Spleen (tissue), 11 donors: Measurements from ENCODE around the gene CSF2RB. TPM values are rescaled to one million over a fixed set of nuclear protein-coding genes. Genes with fewer than 3 reads are reported as not detected.

Experiments used
- DNase-seq: peaks from one replicate; pipeline ENCODE4 v3.0.0-alpha.2; 2020
- H3K27ac ChIP-seq, 8 donors: fragments of 200-600 bp; sonication (generic) in 7 of 8; 1 replicate in 4 of 8; 2 replicates in 4 of 8; pipeline versions ENCODE4 v1.5.0 to v1.8.0; 2016 to 2021; ENCODE audit warnings: inconsistent platforms in 4 of 8, mild to moderate bottlenecking in 4 of 8, moderate library complexity in 1 of 8
- H3K27me3 ChIP-seq, 7 donors: fragments of 200-600 bp; sonication (generic) in 6 of 7; replicated peaks in 1 of 7; 1 replicate in 4 of 7; 2 replicates in 3 of 7; pipeline versions ENCODE4 v1.5.0 to v1.8.0; 2016 to 2021; ENCODE audit warnings: inconsistent platforms in 3 of 7, mild to moderate bottlenecking in 1 of 7
- H3K36me3 ChIP-seq, 6 donors: fragments of 200-600 bp; sonication (generic) in 5 of 6; 1 replicate in 4 of 6; 2 replicates in 2 of 6; pipeline versions ENCODE4 v1.5.0 to v1.8.0; 2016 to 2021; ENCODE audit warnings: inconsistent platforms in 2 of 6
- H3K4me1 ChIP-seq, 6 donors: fragments of 200-600 bp; sonication (generic) in 5 of 6; 1 replicate in 3 of 6; 2 replicates in 3 of 6; pipeline versions ENCODE4 v1.5.0 to v1.8.0; 2016 to 2021; ENCODE audit warnings: inconsistent platforms in 3 of 6
- H3K4me3 ChIP-seq, 8 donors: fragments of 200-600 bp; sonication (generic) in 7 of 8; 1 replicate in 4 of 8; 2 replicates in 4 of 8; pipeline versions ENCODE4 v1.5.0 to v1.8.0; 2016 to 2021; ENCODE audit warnings: inconsistent platforms in 4 of 8, mild to moderate bottlenecking in 4 of 8, moderate library complexity in 2 of 8
- H3K9me3 ChIP-seq, 8 donors: fragments of 200-600 bp; sonication (generic) in 7 of 8; 1 replicate in 4 of 8; 2 replicates in 4 of 8; pipeline versions ENCODE4 v1.5.0 to v1.8.0; 2016 to 2021; ENCODE audit warnings: inconsistent platforms in 4 of 8
- POLR2A ChIP-seq, 3 donors: fragments of 450-650 bp; IDR thresholded peaks; one replicate each; pipeline ENCODE4 v1.5.1; 2017; ENCODE audit warnings: antibody characterized with exemption in 3 of 3, mild to moderate bottlenecking in 1 of 3
- POLR2AphosphoS5 ChIP-seq, 3 donors: sonication (generic); formaldehyde crosslinking; IDR thresholded peaks; one replicate each; pipeline ENCODE4 v1.5.1; 2017; ENCODE audit warnings: antibody characterized with exemption in 3 of 3
- WGBS, 5 donors: extraction: QIAGEN DNeasy Blood & Tissue Kit in 3 of 5; methylation state at CpG; one replicate each; pipeline versions ENCODE4 v1.1.5 to v1.1.7; 2013 to 2018; 5-methylcytosine and 5-hydroxymethylcytosine counted together
- intact Hi-C: fragments of 100-400 bp; cut with DNase I; formaldehyde crosslinking; loops from one replicate; pipeline ENCODE4 v1.15.0; 2023; ENCODE audit warnings: low total_unique reads
- polyA plus RNA-seq, 3 donors: library from polyadenylated mRNA; stranded (reverse); fragments of 200-250 nt; gene quantifications; one replicate each; pipeline ENCODE4 v1.2.1, GENCODE V29; 2013
- total RNA-seq, 7 donors: library from RNA; depleted of rRNA in 3 of 7; stranded (reverse); fragments of >200 nt in 3 of 7; fragmentation: NEBNext Ultra II Directional in 4 of 7; extraction: Animal tissue kit (Norgen Biotek cat#: 25700) in 4 of 7; gene quantifications; one replicate each; pipeline versions ENCODE4 v1.1.0 to v1.2.1, GENCODE V29; 2016 to 2021
- TF ChIP-seq, protein P1 (sequence below), 11 experiments: fragments of 200-600 bp in 7 of 11; fragments of 450-650 bp in 4 of 11; sonication (generic) in 4 of 11; IDR thresholded peaks in 8 of 11; conservative IDR thresholded peaks in 3 of 11; 1 replicate in 7 of 11; 2 replicates in 4 of 11; pipeline versions ENCODE4 v1.4.0 to v1.8.0; 2016 to 2021; ENCODE audit warnings: antibody characterized with exemption in 11 of 11, inconsistent platforms in 4 of 11, mild to moderate bottlenecking in 1 of 11
- donor health status: healthy with polysubstance abuse.
- donor health status: DM: no; HTN: no; CAD: no; lungs with moderate emphysema.
- donor health status: DM: no; HTN: no; CAD: no.
- donor health status: Bipolar disorder and iron deficiency.
- donor health status: healthy.
- donor health status: DM: no; HTN: no; CAD: no.
- donor health status: DM: yes; HTN: yes; CAD: no.

CSF2RB gene
- total and polyA plus RNA-seq, 10 donors: 14.2 to 110 (median 45.9) TPM

DNA sequence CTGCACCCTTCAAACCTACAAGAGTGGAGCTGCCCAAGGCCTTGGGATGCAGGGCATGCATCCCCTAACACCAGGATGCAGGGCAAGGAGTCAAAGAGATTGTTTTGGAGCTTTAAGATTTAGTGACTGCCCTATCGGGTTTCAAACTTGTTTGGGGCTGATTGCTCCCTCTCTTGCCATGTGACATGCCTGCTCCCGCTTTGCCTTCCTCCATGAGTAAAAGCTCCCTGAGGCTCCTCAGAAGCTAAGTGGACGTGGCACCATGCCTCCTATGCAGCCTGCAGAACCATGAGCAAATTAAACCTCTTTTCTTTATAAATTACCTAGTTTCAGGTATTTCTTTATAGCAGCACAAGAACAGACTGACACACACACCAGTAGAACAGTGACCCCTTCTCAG is 15.8 kb upstream of the CSF2RB start:
- TF ChIP-seq, protein P1, sequence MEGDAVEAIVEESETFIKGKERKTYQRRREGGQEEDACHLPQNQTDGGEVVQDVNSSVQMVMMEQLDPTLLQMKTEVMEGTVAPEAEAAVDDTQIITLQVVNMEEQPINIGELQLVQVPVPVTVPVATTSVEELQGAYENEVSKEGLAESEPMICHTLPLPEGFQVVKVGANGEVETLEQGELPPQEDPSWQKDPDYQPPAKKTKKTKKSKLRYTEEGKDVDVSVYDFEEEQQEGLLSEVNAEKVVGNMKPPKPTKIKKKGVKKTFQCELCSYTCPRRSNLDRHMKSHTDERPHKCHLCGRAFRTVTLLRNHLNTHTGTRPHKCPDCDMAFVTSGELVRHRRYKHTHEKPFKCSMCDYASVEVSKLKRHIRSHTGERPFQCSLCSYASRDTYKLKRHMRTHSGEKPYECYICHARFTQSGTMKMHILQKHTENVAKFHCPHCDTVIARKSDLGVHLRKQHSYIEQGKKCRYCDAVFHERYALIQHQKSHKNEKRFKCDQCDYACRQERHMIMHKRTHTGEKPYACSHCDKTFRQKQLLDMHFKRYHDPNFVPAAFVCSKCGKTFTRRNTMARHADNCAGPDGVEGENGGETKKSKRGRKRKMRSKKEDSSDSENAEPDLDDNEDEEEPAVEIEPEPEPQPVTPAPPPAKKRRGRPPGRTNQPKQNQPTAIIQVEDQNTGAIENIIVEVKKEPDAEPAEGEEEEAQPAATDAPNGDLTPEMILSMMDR (IDR thresholded peaks at IDR 0.05 in 8 of 11, conservative IDR thresholded peaks at IDR 0.05 in 3 of 11): no peak
- TF ChIP-seq POLR2A (IDR thresholded peaks at IDR 0.05) (no peak), POLR2AphosphoS5 (IDR thresholded peaks at IDR 0.05) (no peak)
- Histone ChIP-seq H3K4me3 (no peak overlapping the region), H3K36me3 (no peaks in the 10 kb centered on the region), H3K9me3 (peaks cover 0 to 23% (median 14%) of the 10 kb centered on the region in 8 donors), H3K27me3 (peaks cover 0 to 10% (median 0%) of the 10 kb centered on the region in 7 donors), H3K4me1 (peaks cover 0 to 13% (median 1%) of the 10 kb centered on the region in 6 donors), H3K27ac (no peak overlapping the region)
- 76 to 86% (median 78%) methylated on average over 3 of the region's 3 CpGs for WGBS, 5 donors
- intact Hi-C loops: no loop called here
- no peak for DNase-seq

DNA sequence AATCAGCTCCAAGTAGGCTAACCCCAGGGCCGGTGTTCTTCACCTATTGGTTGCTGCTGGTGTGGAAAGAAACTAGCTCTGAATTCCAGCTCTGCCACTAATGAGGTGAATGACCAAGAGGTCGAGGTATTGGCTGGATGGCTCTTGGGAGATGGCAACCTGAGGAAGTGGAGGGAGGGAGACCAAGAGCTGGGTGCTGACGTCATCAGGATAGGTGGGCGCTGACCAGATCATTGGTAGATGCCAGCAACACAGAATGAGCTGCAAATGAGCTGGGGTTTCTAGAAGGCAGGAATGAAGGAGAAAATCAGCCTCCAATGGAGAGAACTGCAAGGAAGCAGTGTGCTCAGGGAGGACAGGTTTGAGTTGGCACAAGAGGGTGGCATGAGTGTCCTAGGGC is 14.7 kb upstream of the CSF2RB start:
- WGBS, 5 donors: 77 to 92% (median 85%) methylated on average over 4 of the region's 4 CpGs
- no peak overlapping the region for H3K27ac ChIP-seq
- no peak overlapping the region for H3K4me3 ChIP-seq
- intact Hi-C loops: no loop called here
- TF ChIP-seq POLR2A (IDR thresholded peaks at IDR 0.05) (no peak), POLR2AphosphoS5 (IDR thresholded peaks at IDR 0.05) (no peak)
- TF ChIP-seq, protein P1 (IDR thresholded peaks at IDR 0.05 in 8 of 11, conservative IDR thresholded peaks at IDR 0.05 in 3 of 11): no peak
- peaks cover 0 to 16% (median 1%) of the 10 kb centered on the region in 6 donors for H3K4me1 ChIP-seq
- peaks cover 0 to 10% (median 0%) of the 10 kb centered on the region in 7 donors for H3K27me3 ChIP-seq
- peaks cover 0 to 23% (median 14%) of the 10 kb centered on the region in 8 donors for H3K9me3 ChIP-seq
- no peaks in the 10 kb centered on the region for H3K36me3 ChIP-seq
- DNase-seq: no peak

DNA sequence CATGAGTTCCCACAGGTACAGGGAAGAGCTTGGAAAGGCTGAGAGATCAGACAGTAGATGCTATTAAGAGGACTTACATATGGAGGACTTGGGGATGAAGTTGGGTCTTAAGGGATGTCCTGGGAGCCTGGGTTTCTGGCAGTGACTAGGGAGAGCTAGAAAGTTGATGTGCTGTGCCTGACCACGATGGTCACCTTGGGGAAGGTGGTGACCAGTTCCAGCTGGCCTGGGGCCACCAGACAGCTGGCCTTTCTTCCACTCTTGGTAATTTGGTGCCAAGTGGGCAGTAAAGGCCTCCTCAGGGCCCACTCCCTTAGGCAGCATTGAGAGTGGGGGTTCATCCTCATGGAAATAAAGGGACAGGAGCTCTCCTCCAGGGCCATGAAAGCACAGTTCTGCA is 13.9 kb upstream of the CSF2RB start:
- intact Hi-C loops: no loop called here
- 61 to 78% (median 72%) methylated on average over 1 of the region's 1 CpG for WGBS, 5 donors
- no peak for DNase-seq
- H3K9me3 ChIP-seq: peaks cover 0 to 23% (median 14%) of the 10 kb centered on the region in 8 donors
- H3K27me3 ChIP-seq: peaks cover 0 to 14% (median 0%) of the 10 kb centered on the region in 7 donors
- no peak overlapping the region for H3K4me3 ChIP-seq
- TF ChIP-seq POLR2A (IDR thresholded peaks at IDR 0.05): no peak
- TF ChIP-seq, protein P1 (IDR thresholded peaks at IDR 0.05 in 8 of 11, conservative IDR thresholded peaks at IDR 0.05 in 3 of 11): no peak
- TF ChIP-seq POLR2AphosphoS5 (IDR thresholded peaks at IDR 0.05): no peak
- no peak overlapping the region for H3K27ac ChIP-seq
- H3K36me3 ChIP-seq: no peaks in the 10 kb centered on the region
- H3K4me1 ChIP-seq: peaks cover 0 to 16% (median 1%) of the 10 kb centered on the region in 6 donors

DNA sequence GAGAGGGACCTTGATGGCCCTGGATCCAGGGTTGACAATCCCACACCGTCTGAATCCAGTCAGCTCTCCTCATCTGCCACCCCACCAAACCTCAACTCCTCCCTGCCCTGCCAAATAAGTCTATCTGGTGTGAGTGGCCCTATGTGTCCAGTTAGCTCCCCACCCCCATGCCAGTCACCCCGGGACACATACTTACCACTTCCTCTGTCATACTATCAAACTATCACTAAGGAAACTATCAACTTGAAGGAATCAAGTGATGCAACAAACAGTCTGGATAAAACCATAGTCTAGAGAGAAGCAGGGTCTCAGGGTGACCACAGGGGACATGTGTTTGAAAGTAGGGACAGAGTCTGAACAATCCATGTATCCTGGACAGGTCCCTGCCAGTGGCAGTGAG is 13.2 kb upstream of the CSF2RB start:
- intact Hi-C loops: no loop called here
- H3K4me3 ChIP-seq: no peak overlapping the region
- peaks cover 0 to 19% (median 9%) of the 10 kb centered on the region in 8 donors for H3K9me3 ChIP-seq

More for the DNA sequence above, 13.2 kb upstream of the CSF2RB start:
- Histone ChIP-seq H3K36me3 (no peaks in the 10 kb centered on the region), H3K27me3 (peaks cover 0 to 21% (median 0%) of the 10 kb centered on the region in 7 donors), H3K4me1 (peaks cover 0 to 16% (median 1%) of the 10 kb centered on the region in 6 donors), H3K27ac (peak overlapping the region in 1 of 8 donors; percentile 11)
- TF ChIP-seq POLR2AphosphoS5 (IDR thresholded peaks at IDR 0.05): no peak
- TF ChIP-seq, protein P1 (IDR thresholded peaks at IDR 0.05 in 8 of 11, conservative IDR thresholded peaks at IDR 0.05 in 3 of 11): no peak
- TF ChIP-seq POLR2A (IDR thresholded peaks at IDR 0.05): no peak
- 33 to 62% (median 45%) methylated on average over 2 of the region's 2 CpGs for WGBS, 5 donors
- no peak for DNase-seq
